Upper lobe of right lung (tissue), 1 donor: ENCODE measurements around the gene CARS2. TPM values are rescaled to one million over a fixed set of nuclear protein-coding genes. Genes with fewer than 3 reads are reported as not detected.
A peak's percentile ranks its signal among the peaks of the same experiment; 100 is the strongest.
"Not testable (repeated sequence)": the region's sequence is repeated elsewhere in the genome, so short reads cannot be mapped to it uniquely, and the experiment has no call there.

Experiments used
- ATAC-seq: fragments of 200-7000 bp; cut with Tn5 transposase; one replicate; pipeline ENCODE4 v1.9.1; 2020; ENCODE audit warnings: mild to moderate bottlenecking, moderate library complexity
- DNase-seq: peaks from one replicate; pipeline ENCODE4 v3.0.0-alpha.2; 2020
- H3K27ac ChIP-seq: fragments of 200-600 bp; one replicate; pipeline ENCODE4 v1.8.0; 2022
- H3K27me3 ChIP-seq: fragments of 200-600 bp; one replicate; pipeline ENCODE4 v1.8.0; 2022; ENCODE audit warnings: mild to moderate bottlenecking
- H3K36me3 ChIP-seq: fragments of 200-600 bp; one replicate; pipeline ENCODE4 v1.8.0; 2022
- H3K4me1 ChIP-seq: fragments of 200-600 bp; one replicate; pipeline ENCODE4 v1.8.0; 2022
- H3K4me3 ChIP-seq: fragments of 200-600 bp; one replicate; pipeline ENCODE4 v1.8.0; 2022; ENCODE audit warnings: mild to moderate bottlenecking
- H3K9me3 ChIP-seq: fragments of 200-600 bp; one replicate; pipeline ENCODE4 v1.8.0; 2022
- CTCF ChIP-seq: fragments of 200-600 bp; IDR thresholded peaks from one replicate; pipeline ENCODE4 v1.8.0; 2022; ENCODE audit warnings: antibody characterized with exemption
- intact Hi-C: fragments of 100-400 bp; cut with DNase I; formaldehyde crosslinking; loops from one replicate; pipeline ENCODE4 v1.11.0; 2022
- total RNA-seq: library from RNA; stranded (reverse); fragmentation: NEBNext Ultra II Directional; extraction: Animal tissue kit (Norgen Biotek cat#: 25700); gene quantifications from one replicate; pipeline ENCODE4 v1.2.1, GENCODE V29; 2021
- donor health status: DM: no; HTN: yes; CAD: no; lungs with severe emphysema.

CARS2 gene
- total RNA-seq, 1 donor from 2014 or later: 69.5 TPM

DNA sequence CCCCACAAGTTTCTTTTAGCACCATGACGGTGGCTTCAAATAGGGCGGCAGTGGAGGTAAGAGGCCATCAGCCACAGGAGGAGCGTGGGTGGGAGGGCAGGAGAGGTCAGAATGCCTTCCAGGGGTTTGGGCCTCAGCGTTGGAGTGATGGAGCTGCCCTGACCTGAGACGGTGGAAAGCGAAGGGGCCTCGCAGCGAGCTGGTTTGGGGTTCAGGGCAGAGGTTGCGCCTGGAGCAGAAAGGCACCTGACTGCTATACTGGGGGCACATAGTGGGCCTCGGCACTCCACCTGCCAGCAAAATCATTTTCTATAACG lies 91.0 kb downstream of the CARS2 start:
- Histone ChIP-seq H3K27me3 (no peaks in the 10 kb centered on the region), H3K4me1 (peaks cover 22% of the 10 kb centered on the region), H3K36me3 (no peaks in the 10 kb centered on the region), H3K27ac (peak overlapping the region; percentile 91), H3K9me3 (no peaks in the 10 kb centered on the region), H3K4me3 (peak overlapping the region; percentile 94)
- DNase-seq (no peak), ATAC-seq (no peak)
- intact Hi-C loops: no loop called here
- TF ChIP-seq CTCF: no peak

- H3K27ac ChIP-seq: no peak overlapping the region
- H3K9me3 ChIP-seq: no peaks in the 10 kb centered on the region
- H3K4me3 ChIP-seq: no peak overlapping the region
- peaks cover 3% of the 10 kb centered on the region for H3K4me1 ChIP-seq
- ATAC-seq: no peak
- intact Hi-C loops: no loop called here
- DNase-seq: no peak
- no peaks in the 10 kb centered on the region for H3K27me3 ChIP-seq
- no peak for TF ChIP-seq CTCF
- no peaks in the 10 kb centered on the region for H3K36me3 ChIP-seq
Observed at GRCh38 chr13:110610955-110611595, 94.8 kb downstream of the CARS2 start.

DNA sequence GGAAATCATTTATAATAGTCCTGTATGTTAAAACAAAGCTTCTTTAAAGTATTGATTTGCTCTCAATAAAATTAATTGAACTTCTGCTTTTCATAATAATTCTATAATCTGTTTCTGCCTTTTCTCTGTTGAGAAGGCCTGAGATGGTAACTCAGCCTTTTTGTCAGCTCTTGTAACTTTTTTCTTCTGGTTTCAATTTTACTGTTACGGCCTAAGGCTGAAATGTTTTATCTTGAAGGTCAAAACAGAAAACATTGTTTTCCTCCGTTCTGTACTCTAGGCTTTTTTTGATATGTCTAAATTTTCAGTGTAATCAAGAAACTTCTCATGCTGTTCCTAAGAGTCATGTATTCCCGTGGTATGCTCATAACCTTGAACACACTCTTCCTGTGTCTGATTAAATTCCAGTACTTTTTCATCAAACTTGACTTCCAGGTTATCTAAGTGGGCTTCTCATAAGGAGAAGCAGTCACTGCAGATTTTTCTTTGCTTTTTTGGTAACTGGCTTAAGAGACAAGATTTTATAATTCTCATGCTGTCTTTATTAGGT lies 98.2 kb downstream of the CARS2 start:
- H3K27ac ChIP-seq: no peak overlapping the region
- no peak for DNase-seq
- ATAC-seq: no peak
- no peak overlapping the region for H3K4me3 ChIP-seq
- H3K9me3 ChIP-seq: no peaks in the 10 kb centered on the region
- no peaks in the 10 kb centered on the region for H3K27me3 ChIP-seq
- intact Hi-C loops: no loop called here
- no peak for TF ChIP-seq CTCF
- no peaks in the 10 kb centered on the region for H3K36me3 ChIP-seq
- no peaks in the 10 kb centered on the region for H3K4me1 ChIP-seq

GRCh38 chr13:110606281-110606680 lies 99.6 kb downstream of the CARS2 start:
- ATAC-seq, H3K9me3 ChIP-seq, H3K27ac ChIP-seq, H3K27me3 ChIP-seq, DNase-seq, H3K4me1 ChIP-seq, H3K36me3 ChIP-seq, H3K4me3 ChIP-seq, intact Hi-C loops: not testable (repeated sequence)

GRCh38 chr13:110605132-110605531 lies 100.8 kb downstream of the CARS2 start:
- H3K36me3 ChIP-seq: no peaks in the 10 kb centered on the region
- H3K4me1 ChIP-seq: no peaks in the 10 kb centered on the region
- TF ChIP-seq CTCF: no peak
- ATAC-seq (no peak), DNase-seq (no peak)
- H3K9me3 ChIP-seq: no peaks in the 10 kb centered on the region
- H3K27ac ChIP-seq: no peak overlapping the region
- no peak overlapping the region for H3K4me3 ChIP-seq
- intact Hi-C loops: no loop called here
- no peaks in the 10 kb centered on the region for H3K27me3 ChIP-seq

GRCh38 chr13:110600980-110601379 lies 104.9 kb downstream of the CARS2 start:
- Histone ChIP-seq H3K4me3 (no peak overlapping the region), H3K36me3 (no peaks in the 10 kb centered on the region), H3K9me3 (no peaks in the 10 kb centered on the region), H3K4me1 (no peaks in the 10 kb centered on the region), H3K27me3 (no peaks in the 10 kb centered on the region), H3K27ac (no peak overlapping the region)
- DNase-seq (no peak), ATAC-seq (no peak)
- TF ChIP-seq CTCF: no peak
- intact Hi-C loops: no loop called here
